ENCODE measurements around the gene BPI.
"Not testable (repeated sequence)": the region's sequence is repeated elsewhere in the genome, so short reads cannot be mapped to it uniquely, and the experiment has no call there.

Gene BPI

DNA sequence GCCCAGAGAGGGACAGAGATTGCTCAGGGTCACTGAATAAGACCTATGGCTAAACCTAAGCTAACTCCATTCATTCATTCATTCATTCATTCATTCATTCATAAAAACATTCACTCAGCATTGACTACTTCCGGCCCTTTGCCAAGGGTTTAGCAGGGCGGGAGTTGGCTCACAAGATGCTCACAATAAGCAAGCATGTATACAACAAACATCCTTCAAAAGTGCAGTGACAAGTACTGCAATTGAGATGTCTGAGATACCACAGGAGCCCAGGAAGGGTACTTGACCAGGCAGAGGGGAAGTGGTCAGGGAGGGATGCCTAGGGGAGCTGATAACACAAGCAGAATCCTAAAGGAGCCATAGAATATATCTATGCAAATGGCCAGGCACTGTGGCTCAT lies 25.2 kb upstream of the BPI start:
- DNase-seq = no peak

- DNase-seq = not testable (repeated sequence)
Measured at GRCh38 chr20:38281176-38281915, 22.6 kb upstream of the BPI start.

DNA sequence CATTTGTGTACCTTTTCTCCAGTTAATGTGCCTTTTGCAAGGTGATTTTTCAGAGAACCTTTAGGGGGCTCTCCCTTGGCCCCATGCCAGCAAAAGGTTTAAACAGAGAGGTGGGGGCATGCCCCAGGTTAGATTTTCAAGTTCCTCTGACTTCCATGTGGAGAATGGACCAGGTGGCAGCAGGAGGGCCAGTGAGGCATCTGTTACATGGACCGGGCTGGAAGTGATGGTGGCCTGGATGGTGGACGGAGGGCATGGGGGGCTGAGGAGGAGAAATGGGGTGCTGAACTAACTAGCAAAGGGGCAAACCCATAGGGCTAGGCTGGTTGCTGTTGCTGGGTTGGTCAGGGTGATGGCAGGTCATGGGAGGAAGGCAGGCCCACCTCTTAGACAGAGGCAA lies 20.7 kb upstream of the BPI start:
- DNase-seq = no peak

DNA sequence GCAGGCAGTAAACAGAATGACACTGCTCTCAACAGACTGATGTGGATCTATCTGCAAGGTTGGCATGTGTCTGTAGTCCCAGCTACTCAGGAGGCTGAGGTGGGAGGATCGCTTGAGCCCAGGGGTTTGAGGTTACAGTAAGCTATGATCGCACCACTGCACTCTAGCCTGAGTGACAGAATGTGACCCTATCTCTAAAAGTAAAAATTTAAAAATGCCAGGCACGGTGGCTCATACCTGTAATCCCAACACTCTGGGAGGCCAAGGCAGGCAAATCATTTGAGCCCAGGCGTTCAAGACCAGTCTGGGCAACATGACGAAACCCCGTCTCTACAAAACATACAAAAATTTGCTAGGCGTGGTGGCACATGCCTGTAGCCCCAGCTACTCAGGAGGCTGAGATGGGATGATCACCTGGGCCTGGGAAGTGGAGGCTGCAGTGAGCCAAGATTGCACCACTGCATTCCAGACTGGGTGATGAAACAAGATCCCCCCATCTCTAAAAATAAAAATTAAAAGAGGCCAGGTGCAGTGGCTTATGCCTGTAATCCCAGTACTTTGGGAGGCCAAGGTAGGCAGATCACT lies 19.8 kb upstream of the BPI start:
- not testable (repeated sequence) for DNase-seq

DNA sequence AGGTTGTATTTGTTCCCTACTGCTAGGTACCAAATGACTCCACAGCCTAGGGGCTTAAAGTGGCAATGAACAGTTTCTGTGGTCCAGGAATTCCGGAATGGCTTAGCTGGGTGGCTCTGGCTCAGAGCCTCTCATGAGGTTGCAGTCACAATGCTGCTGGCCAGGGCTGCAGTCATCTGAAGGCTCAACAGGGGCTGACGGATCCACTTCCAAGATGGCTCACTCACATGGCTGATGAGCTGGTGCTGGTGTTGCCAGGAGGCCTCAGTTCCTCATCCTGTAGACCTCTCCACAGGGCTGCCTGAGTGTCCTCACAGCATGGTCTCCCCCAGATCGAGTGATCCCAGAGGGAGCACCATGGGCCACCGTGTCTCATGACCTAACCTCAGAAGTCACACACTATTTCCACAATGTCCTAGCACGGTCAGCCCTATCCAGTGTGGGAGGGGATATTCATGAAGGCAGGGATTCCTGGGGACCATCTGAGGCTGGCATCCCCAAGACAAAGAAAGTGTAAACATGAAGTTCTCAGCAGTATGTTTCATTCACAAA lies 19.0 kb upstream of the BPI start:
- no peak for DNase-seq

DNA sequence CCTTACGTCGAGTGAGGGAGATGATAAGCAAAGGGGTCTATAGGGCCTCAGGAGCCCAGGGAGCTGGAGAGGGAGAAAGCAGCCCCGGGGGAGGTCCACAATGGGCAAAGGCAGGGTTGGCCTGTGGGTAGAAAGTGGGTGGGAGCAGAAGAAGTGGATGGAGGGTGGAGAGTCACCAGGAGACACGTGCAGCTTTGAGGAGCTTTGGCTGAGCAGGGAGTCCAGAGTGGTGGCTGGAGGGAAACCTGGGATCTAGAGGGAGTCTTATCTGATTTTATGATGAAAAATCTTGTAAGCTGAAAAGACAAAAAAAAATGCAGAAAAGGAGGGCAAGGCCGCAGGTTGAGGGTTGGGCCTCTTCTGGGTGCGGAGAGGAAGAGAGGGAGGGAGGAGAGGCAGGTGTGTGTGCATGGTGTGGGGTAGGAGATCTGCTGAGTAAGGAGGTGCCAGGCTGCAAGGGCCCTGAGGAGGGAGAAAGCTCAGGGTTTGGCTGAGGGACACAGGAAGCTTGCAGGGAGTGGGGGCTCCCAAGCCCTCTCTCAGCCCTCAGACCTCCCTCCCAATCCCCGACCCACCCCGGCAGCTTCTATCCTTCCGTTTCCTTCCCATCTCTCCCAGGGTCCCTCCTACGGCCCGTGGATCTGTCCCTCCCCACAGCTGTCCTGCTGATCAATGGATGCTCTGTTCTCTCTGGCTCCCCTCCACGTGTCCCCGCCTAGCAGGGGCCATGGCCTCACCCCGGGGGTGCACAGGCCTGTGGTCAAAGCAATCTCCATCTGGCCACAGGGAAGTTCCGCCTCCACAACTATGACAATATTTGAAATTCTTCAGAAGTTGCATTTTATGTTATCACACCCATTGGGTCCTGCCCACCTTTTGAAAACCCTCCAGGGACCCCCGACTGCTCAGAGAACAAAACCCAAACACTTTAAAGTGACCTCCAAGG lies 17.1 kb upstream of the BPI start:
- no peak for DNase-seq

GRCh38 chr20:38290829-38291814 lies 12.8 kb upstream of the BPI start:
- DNase-seq = peak; percentile 51

GRCh38 chr20:38291966-38292365 lies 12.0 kb upstream of the BPI start:
- no peak for DNase-seq

- no peak for DNase-seq
Measured at GRCh38 chr20:38293491-38294065, 10.4 kb upstream of the BPI start.

GRCh38 chr20:38294076-38294591 lies 9.8 kb upstream of the BPI start:
- no peak for DNase-seq

- DNase-seq = no peak
Measured at GRCh38 chr20:38295811-38296210, 8.1 kb upstream of the BPI start.

DNA sequence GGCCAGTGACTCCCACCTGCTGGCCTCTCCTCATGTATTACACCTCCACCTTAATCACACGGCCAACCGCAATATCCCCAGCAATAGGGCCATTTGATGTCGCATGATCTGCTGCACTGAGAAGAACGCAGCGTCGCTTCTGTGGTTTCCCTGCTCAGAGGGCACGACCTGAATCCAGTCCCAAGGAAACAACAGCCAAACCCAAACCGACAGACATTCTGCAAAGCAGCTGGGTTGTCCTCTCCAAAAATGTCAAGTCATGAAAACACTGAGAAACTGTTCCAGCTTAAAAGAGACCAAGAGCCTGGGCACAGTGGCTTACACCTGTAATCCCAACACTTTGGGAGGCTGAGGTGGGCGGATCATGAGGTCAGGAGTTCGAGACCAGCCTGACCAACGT lies 7.5 kb upstream of the BPI start:
- DNase-seq = no peak

DNA sequence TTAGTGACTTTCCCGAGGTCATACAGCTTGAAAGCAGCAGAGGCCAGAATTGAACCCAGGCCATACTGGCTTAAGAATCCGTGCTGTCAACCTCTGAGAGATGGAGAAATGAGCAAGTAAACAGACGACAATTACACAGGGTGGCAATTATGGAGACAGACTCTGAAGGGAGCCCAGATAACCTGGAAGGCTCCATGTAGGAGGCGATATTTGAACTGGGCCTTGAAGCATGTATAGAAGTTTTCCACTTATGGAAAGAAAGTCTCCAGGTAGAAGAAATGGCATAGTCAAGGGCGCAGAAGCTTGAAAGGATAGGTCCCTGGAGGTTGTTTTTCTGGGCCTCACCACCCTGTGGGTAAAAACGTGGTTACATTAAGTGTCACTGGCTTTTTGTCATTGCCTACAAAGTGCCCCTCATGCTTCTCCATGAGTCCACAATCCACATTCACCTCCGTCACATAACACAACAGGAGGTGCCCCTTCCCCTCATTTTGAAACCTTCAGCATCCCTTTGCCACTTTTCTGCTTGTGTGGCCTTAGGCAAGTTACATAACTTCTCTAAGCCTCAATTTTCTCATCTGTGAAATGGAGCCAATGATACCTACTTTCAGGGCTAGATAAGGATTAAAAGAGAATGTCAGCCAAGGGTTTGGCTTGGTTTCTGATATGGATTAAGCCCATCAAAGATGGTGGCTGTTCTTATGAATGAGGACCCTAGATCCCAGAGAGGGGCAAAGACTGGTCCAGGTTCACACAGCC lies 5.9 kb upstream of the BPI start:
- no peak for DNase-seq

GRCh38 chr20:38298768-38299288 lies 5.1 kb upstream of the BPI start:
- DNase-seq = no peak

DNA sequence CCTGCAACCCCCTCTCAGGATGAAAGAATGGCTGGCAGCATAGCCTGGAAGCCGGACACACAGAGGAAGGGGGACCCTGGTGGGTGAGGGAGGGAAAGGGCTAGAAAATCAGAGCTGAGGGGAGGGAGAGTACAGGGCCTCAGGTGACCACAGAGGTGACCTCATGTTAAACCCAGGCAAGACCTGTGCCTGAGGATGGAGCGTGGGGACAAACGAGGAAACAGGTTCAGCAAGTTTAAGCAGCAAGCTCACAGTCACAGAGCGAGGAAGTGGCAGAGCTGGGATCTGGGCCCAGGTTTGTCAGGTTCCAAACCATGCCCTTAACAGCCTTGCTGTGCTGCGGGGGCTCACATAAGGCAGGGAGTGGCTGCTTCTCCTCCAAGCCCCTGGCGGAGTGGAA lies 4.0 kb upstream of the BPI start:
- DNase-seq = no peak

GRCh38 chr20:38300438-38300837 lies 3.5 kb upstream of the BPI start:
- DNase-seq = no peak

DNA sequence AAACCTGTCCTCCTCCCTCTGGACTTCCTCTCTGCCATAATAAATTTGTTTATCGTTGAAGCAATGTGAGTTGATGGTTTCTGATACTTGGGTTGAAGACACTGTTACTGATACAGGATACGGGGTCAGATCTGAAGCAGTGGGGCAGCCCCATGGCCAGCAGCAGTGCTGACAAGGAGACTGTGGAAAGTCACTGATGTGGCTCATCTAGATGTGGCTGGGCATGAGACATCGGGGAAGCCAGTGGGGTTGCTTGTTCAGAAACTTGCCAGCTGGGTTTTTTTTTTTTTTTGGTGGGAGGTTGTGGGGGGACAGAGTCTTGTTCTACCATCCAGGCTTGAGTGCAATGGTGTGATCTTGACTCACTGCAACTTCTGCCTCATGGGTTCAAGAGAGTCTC lies 2.6 kb upstream of the BPI start:
- DNase-seq = no peak

DNA sequence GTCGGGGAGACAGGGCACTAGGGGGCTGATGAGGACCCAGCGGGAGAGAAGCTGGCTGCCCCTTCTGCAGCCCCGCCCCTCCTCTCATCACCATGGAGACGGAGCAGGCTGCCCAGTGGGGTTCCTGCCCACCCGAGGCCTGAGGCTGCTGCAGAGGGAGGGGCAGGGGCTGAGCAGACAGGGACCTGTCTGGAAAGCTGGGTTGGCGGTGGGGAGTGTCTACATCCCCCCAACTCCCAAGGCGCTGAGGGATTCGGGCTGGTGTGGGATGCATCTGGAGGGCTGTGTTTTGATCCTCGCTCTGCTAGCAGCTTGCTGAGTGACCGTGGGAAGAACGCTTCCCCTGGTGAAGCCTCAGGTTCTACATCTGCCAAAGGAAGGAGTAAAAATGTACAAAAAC lies 1.2 kb upstream of the BPI start:
- no peak for DNase-seq

DNA sequence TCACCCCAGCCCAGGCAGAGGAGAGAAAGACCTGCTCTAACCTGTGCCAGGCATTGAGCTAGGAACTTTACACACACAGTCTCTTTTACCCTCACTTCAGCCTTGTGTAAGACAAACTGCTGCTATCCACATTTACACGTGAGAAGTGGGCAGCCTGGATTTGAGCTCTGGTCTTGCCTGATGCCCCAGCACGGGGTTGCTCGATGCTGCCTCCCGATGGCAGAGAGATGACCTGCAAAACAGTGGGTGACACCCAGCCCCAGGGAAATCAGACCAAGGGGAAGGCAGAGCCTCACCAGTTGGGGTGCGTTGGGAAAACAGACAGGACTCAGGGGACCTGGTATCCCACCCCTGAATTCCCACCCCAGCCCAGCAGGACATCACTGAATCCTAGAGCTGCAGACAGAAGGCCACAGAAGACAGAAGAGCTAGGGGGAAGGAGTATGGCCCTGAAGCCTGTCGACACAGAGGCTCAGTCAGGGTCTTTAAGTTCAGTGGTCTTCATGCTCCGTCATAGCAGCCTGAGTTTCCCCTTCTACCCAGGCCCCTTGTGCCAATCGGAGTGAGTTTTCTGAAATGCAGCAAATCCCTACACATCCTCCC lies 990 bp downstream of the BPI start:
- no peak for DNase-seq

- no peak for DNase-seq
Measured at GRCh38 chr20:38305541-38305940, 1.6 kb downstream of the BPI start.

Data from NCI-H526 treated with DMSO at 0.1 percent for 48 hours (cell line).